HEK293T (cell line): ENCODE data around the gene SKIC2.

Source experiments
- ARNT ChIP-seq: fragments of 450-650 bp; IDR thresholded peaks from 2 replicates; pipeline ENCODE4 v1.6.1; 2017; ENCODE audit warnings: mild to moderate bottlenecking
- BHLHE40 ChIP-seq: fragments of 450-650 bp; IDR thresholded peaks from 2 replicates; pipeline ENCODE4 v1.6.1; 2016; ENCODE audit warnings: mild to moderate bottlenecking, moderate library complexity, borderline replicate concordance
- CTBP1 ChIP-seq: fragments of 450-650 bp; IDR thresholded peaks from 2 replicates; pipeline ENCODE4 v1.6.1; 2016; ENCODE audit warnings: borderline replicate concordance
- ELF4 ChIP-seq: fragments of 450-650 bp; IDR thresholded peaks from 2 replicates; pipeline ENCODE4 v1.6.1; 2017; ENCODE audit warnings: antibody characterized with exemption
- FOXA1 ChIP-seq: fragments of 450-650 bp; IDR thresholded peaks from 2 replicates; pipeline ENCODE4 v1.6.1; 2016; ENCODE audit warnings: mild to moderate bottlenecking
- FOXK2 ChIP-seq: fragments of 450-650 bp; IDR thresholded peaks from 2 replicates; pipeline ENCODE4 v1.6.1; 2016; ENCODE audit warnings: mild to moderate bottlenecking
- FOXM1 ChIP-seq: fragments of 450-650 bp; IDR thresholded peaks from 2 replicates; pipeline ENCODE4 v1.6.1; 2017; ENCODE audit warnings: mild to moderate bottlenecking, borderline replicate concordance
- L3MBTL2 ChIP-seq: fragments of 450-650 bp; conservative IDR thresholded peaks from 2 replicates; pipeline ENCODE4 v1.6.1; 2016; ENCODE audit warnings: mild to moderate bottlenecking
- LEF1 ChIP-seq: fragments of 450-650 bp; IDR thresholded peaks from 2 replicates; pipeline ENCODE4 v1.6.1; 2017; ENCODE audit warnings: mild to moderate bottlenecking, borderline replicate concordance
- SP1 ChIP-seq: fragments of 450-650 bp; IDR thresholded peaks from 2 replicates; pipeline ENCODE4 v1.6.1; 2017
- SUZ12 ChIP-seq: fragments of 450-650 bp; IDR thresholded peaks from 2 replicates; pipeline ENCODE4 v1.6.1; 2016; ENCODE audit warnings: mild to moderate bottlenecking
- TARDBP ChIP-seq: fragments of 450-650 bp; IDR thresholded peaks from 2 replicates; pipeline ENCODE4 v1.6.1; 2016
- ZNF384 ChIP-seq: fragments of 450-650 bp; IDR thresholded peaks from 2 replicates; pipeline ENCODE4 v1.6.1; 2016
- TF ChIP-seq, protein P1 (sequence below): fragments of 450-650 bp; IDR thresholded peaks from 2 replicates; pipeline ENCODE4 v1.6.1; 2016

- TF ChIP-seq CTBP1 (no peak), ELF4 (no peak), LEF1 (no peak), FOXA1 (no peak), SP1 (no peak), ARNT (no peak), TARDBP (no peak), ZNF384 (no peak), FOXM1 (no peak), BHLHE40 (no peak), SUZ12 (no peak), FOXK2 (no peak), L3MBTL2 (no peak; the same call in 1 of the 2 replicates)
- TF ChIP-seq, protein P1, sequence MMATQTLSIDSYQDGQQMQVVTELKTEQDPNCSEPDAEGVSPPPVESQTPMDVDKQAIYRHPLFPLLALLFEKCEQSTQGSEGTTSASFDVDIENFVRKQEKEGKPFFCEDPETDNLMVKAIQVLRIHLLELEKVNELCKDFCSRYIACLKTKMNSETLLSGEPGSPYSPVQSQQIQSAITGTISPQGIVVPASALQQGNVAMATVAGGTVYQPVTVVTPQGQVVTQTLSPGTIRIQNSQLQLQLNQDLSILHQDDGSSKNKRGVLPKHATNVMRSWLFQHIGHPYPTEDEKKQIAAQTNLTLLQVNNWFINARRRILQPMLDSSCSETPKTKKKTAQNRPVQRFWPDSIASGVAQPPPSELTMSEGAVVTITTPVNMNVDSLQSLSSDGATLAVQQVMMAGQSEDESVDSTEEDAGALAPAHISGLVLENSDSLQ, result no peak
Measured at GRCh38 chr6:31958412-31958740, 599 bp upstream of the SKIC2 start.
